HCEC 1CT (cell line): ENCODE data around the gene TTC7B.

Source experiments
- DNase-seq: peaks from one replicate; pipeline ENCODE4 v3.0.0-alpha.2; 2017

The TTC7B gene

GRCh38 chr14:90571149-90571947 is 244.9 kb downstream of the TTC7B start:
- DNase-seq, result no peak

- DNase-seq, result no peak
Measured at GRCh38 chr14:90570461-90570860, 245.8 kb downstream of the TTC7B start.

GRCh38 chr14:90569606-90570387 is 246.4 kb downstream of the TTC7B start:
- DNase-seq, result no peak

GRCh38 chr14:90569201-90569600 is 247.0 kb downstream of the TTC7B start:
- no peak for DNase-seq

DNA sequence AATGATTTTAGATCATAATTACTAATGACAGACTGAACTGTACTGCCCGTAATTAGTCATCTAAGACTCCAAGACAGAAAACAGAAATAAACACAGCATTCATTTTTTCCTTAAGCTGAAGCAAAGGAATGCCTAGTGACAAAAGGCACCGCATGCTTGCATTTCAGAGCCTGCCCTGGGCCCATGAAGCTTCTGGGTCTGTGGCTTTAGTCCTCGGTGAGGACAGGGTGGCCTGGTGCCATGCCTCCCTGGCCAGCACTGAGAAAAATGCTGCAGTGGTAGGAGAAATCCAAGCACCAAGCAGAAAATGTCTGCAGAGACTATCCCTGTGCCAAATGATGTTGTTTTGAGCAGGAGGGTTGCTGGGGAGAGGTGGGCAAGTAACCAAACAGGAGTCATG is 247.8 kb downstream of the TTC7B start:
- no peak for DNase-seq

- DNase-seq, result no peak
Measured at GRCh38 chr14:90567991-90568390, 248.2 kb downstream of the TTC7B start.

- no peak for DNase-seq
Measured at GRCh38 chr14:90567191-90567590, 249.0 kb downstream of the TTC7B start.

GRCh38 chr14:90566481-90566880 is 249.7 kb downstream of the TTC7B start:
- DNase-seq, result no peak

GRCh38 chr14:90564496-90564895 is 251.7 kb downstream of the TTC7B start:
- DNase-seq, result no peak

- no peak for DNase-seq
Measured at GRCh38 chr14:90562652-90563051, 253.6 kb downstream of the TTC7B start.

DNA sequence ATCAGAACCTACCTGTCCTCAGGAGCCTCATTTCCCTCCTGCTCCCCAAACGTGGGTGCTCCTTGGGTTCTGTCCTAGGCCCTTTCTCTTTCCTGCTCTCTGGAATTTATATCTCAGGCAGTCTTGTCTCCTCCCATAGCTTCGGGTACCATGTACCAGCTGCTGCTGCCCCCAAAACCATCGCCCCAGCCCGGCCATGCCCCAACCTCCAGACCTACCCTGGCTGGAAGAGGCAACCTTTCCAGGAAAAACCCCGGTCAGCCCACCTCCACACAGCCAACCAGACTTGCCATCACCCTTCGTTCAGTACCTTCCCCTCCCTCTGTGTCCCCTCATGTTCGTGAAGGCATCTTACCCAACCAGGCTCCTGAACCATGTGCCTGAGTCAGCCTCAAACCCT is 254.3 kb downstream of the TTC7B start:
- no peak for DNase-seq

- no peak for DNase-seq
Measured at GRCh38 chr14:90560991-90561390, 255.2 kb downstream of the TTC7B start.

GRCh38 chr14:90560558-90560957 is 255.7 kb downstream of the TTC7B start:
- no peak for DNase-seq

DNA sequence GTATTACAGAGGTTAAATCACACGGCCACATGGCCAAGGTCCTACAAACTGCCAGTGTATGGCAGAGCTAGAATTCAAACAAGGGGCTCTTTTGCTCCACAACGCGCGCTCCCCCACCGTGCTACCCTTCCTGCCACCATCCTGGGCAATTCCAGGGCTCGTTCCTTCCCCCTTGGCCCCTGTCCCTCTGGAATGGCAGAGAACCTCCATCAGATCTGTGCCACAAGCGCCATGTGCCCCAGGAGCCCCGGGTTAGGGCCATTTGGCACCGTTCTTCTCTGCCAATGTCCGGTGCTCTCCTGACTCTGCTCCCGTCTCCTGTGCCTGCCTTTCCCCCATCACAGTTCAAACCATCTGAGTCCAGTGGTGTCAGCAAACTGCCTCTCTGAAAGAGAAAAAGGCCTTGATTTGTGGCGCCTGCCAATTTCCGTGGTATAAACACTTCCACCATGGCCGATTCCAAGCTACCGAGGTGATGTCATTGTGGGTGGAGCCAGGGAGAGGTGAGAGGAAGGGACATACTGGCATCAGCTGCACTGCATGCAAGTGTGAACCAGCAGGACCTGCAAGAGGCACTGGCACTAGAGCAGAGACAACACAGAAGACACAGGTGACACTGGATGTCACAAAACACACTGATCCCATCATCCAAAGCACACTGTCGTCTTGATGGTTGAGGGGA is 256.3 kb downstream of the TTC7B start:
- DNase-seq, result no peak

- no peak for DNase-seq
Measured at GRCh38 chr14:90558983-90559590, 257.1 kb downstream of the TTC7B start.

- DNase-seq, result no peak
Measured at GRCh38 chr14:90558041-90558982, 257.9 kb downstream of the TTC7B start.

- DNase-seq, result no peak
Measured at GRCh38 chr14:90557516-90557915, 258.7 kb downstream of the TTC7B start.

GRCh38 chr14:90556666-90557450 is 259.4 kb downstream of the TTC7B start:
- no peak for DNase-seq

DNA sequence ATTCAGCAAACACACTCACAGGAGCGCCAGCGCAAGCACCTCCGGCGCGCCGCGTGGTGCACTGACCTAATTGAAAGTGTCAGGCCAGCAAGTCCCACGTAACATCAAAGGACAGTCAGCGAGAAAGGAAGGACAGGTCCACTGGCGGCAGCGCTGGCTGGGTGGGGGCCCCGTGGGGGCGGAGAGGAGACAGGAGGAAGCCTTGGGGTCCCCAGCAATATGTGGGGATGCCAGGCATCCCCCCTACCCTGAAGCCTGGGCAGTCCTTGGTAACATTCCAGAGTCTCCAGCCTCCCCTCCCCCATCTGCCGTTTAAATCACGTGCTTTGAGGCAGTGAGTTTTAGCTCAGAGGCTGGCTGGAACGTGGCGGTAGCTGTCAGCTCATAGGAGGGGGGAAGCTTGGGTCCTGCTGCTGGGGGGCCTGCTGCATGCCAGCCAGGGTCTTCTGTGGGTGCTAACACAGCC is 260.2 kb downstream of the TTC7B start:
- no peak for DNase-seq

DNA sequence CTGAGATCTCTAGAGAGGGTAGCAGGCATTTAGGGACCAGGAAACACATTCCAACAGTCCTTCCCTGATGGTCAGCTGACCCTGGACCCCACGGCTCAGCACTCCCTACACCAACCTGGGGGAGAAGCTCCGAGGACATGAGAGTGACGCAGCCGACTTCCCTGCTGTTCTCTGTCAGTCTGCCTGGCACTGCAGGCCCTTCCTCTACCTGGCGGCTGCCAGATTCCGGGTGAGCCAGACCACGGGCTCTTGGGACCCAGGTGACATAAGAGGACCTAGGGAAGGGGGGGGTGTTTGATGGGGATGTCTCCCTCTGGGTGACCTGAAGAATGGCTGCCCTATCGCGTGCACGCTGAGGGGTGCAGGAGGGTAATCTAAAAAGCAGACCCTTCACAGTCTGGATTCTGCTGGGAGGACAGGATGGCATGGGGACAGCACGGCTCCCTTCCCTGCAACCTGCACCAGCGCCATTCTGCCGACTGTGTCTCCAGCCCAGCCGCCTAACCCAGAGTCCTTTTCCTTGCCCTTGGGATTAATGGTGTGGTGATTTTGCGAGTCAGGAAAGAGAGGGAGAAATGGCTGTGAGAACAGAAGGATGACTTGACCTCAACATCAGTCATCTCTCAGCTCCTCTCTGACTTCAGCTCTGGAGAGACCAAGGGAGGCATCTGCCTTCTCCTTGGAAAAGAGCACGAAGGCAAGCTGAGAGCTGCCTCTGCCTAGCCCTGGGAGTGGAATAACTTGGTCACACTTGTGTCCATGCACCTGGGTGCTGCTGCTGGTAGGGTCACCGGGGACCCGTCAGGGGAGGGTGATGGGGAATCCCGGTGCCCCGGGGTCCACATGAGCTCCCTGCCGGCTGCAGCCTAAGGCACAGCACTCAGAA is 260.9 kb downstream of the TTC7B start:
- peak; percentile 2 for DNase-seq
